ENCODE results near the gene WDR20. TPM values are rescaled to one million over a fixed set of nuclear protein-coding genes. Genes with fewer than 3 reads are reported as not detected.
"Not testable (repeated sequence)": the region's sequence is repeated elsewhere in the genome, so short reads cannot be mapped to it uniquely, and the experiment has no call there.

Gene WDR20
- polyA plus RNA-seq, 3 donors = 28.3 to 31.1 (median 30.4) TPM

- DNase-seq (ENCODE audit: extremely low read depth in 1 of 11, low read depth in 9 of 11, low spot score in 4 of 11) = no peak
These were observed 15.3 kb downstream of the WDR20 start for GRCh38 chr14:102154821-102155549.

- no peak for DNase-seq (ENCODE audit: extremely low read depth in 1 of 11, low read depth in 9 of 11, low spot score in 4 of 11)
These were observed 17.6 kb downstream of the WDR20 start for GRCh38 chr14:102157346-102157745.

GRCh38 chr14:102158797-102159196 is 19.1 kb downstream of the WDR20 start:
- DNase-seq (ENCODE audit: extremely low read depth in 1 of 11, low read depth in 9 of 11, low spot score in 4 of 11) = no peak

- DNase-seq (ENCODE audit: extremely low read depth in 1 of 11, low read depth in 9 of 11, low spot score in 4 of 11) = no peak
These were observed 20.1 kb downstream of the WDR20 start for GRCh38 chr14:102159841-102160240.

- no peak for DNase-seq (ENCODE audit: extremely low read depth in 1 of 11, low read depth in 9 of 11, low spot score in 4 of 11)
These were observed 22.8 kb downstream of the WDR20 start for GRCh38 chr14:102162487-102162886.

GRCh38 chr14:102164241-102164641 is 24.5 kb downstream of the WDR20 start:
- no peak for DNase-seq (ENCODE audit: extremely low read depth in 1 of 11, low read depth in 9 of 11, low spot score in 4 of 11)

- DNase-seq (ENCODE audit: extremely low read depth in 1 of 11, low read depth in 9 of 11, low spot score in 4 of 11) = no peak
These were observed 25.3 kb downstream of the WDR20 start for GRCh38 chr14:102164965-102165364.

GRCh38 chr14:102170061-102170460 is 30.4 kb downstream of the WDR20 start:
- DNase-seq (ENCODE audit: extremely low read depth in 1 of 11, low read depth in 9 of 11, low spot score in 4 of 11) = no peak

- DNase-seq (ENCODE audit: extremely low read depth in 1 of 11, low read depth in 9 of 11, low spot score in 4 of 11) = no peak
These were observed 31.7 kb downstream of the WDR20 start for GRCh38 chr14:102171173-102172020.

- DNase-seq (ENCODE audit: extremely low read depth in 1 of 11, low read depth in 9 of 11, low spot score in 4 of 11) = not testable (repeated sequence)
These were observed 32.2 kb downstream of the WDR20 start for GRCh38 chr14:102172021-102172272.

GRCh38 chr14:102172721-102173120 is 33.0 kb downstream of the WDR20 start:
- DNase-seq (ENCODE audit: extremely low read depth in 1 of 11, low read depth in 9 of 11, low spot score in 4 of 11) = not testable (repeated sequence)

GRCh38 chr14:102177161-102177560 is 37.5 kb downstream of the WDR20 start:
- no peak for DNase-seq (ENCODE audit: extremely low read depth in 1 of 11, low read depth in 9 of 11, low spot score in 4 of 11)

- DNase-seq (ENCODE audit: extremely low read depth in 1 of 11, low read depth in 9 of 11, low spot score in 4 of 11) = no peak
These were observed 39.1 kb downstream of the WDR20 start for GRCh38 chr14:102178806-102179205.

- DNase-seq (ENCODE audit: extremely low read depth in 1 of 11, low read depth in 9 of 11, low spot score in 4 of 11) = no peak
These were observed 40.7 kb downstream of the WDR20 start for GRCh38 chr14:102180248-102180998.

- no peak for DNase-seq (ENCODE audit: extremely low read depth in 1 of 11, low read depth in 9 of 11, low spot score in 4 of 11)
These were observed 41.5 kb downstream of the WDR20 start for GRCh38 chr14:102181187-102181586.

- DNase-seq (ENCODE audit: extremely low read depth in 1 of 11, low read depth in 9 of 11, low spot score in 4 of 11) = no peak
These were observed 42.5 kb downstream of the WDR20 start for GRCh38 chr14:102182190-102182589.

GRCh38 chr14:102182936-102183619 is 43.4 kb downstream of the WDR20 start:
- no peak for DNase-seq (ENCODE audit: extremely low read depth in 1 of 11, low read depth in 9 of 11, low spot score in 4 of 11)

GRCh38 chr14:102183886-102184285 is 44.2 kb downstream of the WDR20 start:
- no peak for DNase-seq (ENCODE audit: extremely low read depth in 1 of 11, low read depth in 9 of 11, low spot score in 4 of 11)

GRCh38 chr14:102184316-102185035 is 44.8 kb downstream of the WDR20 start:
- no peak for DNase-seq (ENCODE audit: extremely low read depth in 1 of 11, low read depth in 9 of 11, low spot score in 4 of 11)

All from renal cortex interstitium (tissue), 11 donors.